Activated CD4-positive, alpha-beta T cell treated with anti-CD3 and anti-CD28 coated beads, Interleukin-2, amount 10 ng/mL, durations not matched to agents 24 days and 14 days (primary cell): ENCODE measurements around the gene FAM184A. TPM values are rescaled to one million over a fixed set of nuclear protein-coding genes. Genes with fewer than 3 reads are reported as not detected.

Experiments used
- DNase-seq: peaks from one replicate; pipeline ENCODE4 v3.0.0; 2022
- H3K27ac Mint-ChIP-seq: one replicate; pipeline ENCODE4 v1.8.0; 2022; ENCODE audit warnings: mild to moderate bottlenecking, mixed read lengths
- H3K27me3 Mint-ChIP-seq: one replicate; pipeline ENCODE4 v1.8.0; 2022; ENCODE audit warnings: mixed read lengths
- H3K36me3 Mint-ChIP-seq: one replicate; pipeline ENCODE4 v1.8.0; 2022; ENCODE audit warnings: low read depth, mild to moderate bottlenecking, mixed read lengths
- H3K4me1 Mint-ChIP-seq: one replicate; pipeline ENCODE4 v1.8.0; 2021; ENCODE audit warnings: mixed read lengths
- H3K4me3 Mint-ChIP-seq: one replicate; pipeline ENCODE4 v1.8.0; 2022; ENCODE audit warnings: mild to moderate bottlenecking, moderate library complexity, mixed read lengths
- H3K9me3 Mint-ChIP-seq: one replicate; pipeline ENCODE4 v1.8.0; 2021; ENCODE audit warnings: mixed read lengths
- intact Hi-C: fragments of 100-400 bp; cut with micrococcal nuclease; formaldehyde crosslinking; loops from one replicate; pipeline ENCODE4 v1.15.1; 2023
- total RNA-seq: library from RNA; stranded (reverse); gene quantifications from 2 replicates; pipeline ENCODE4 v1.2.3, GENCODE V29; 2022

The FAM184A gene
- total RNA-seq, 1 donor from 2014 or later: 7.5 TPM

GRCh38 chr6:118971682-118972081, 106.8 kb downstream of the FAM184A start:
- DNase-seq: no peak
- Mint-ChIP-seq H3K4me1 (no peaks in the 10 kb centered on the region), H3K27me3 (no peaks in the 10 kb centered on the region), H3K36me3 (peaks cover 3% of the 10 kb centered on the region), H3K27ac (no peak overlapping the region), H3K4me3 (no peak overlapping the region), H3K9me3 (no peaks in the 10 kb centered on the region)
- intact Hi-C loops: no loop called here

GRCh38 chr6:118970866-118971265, 107.6 kb downstream of the FAM184A start:
- Mint-ChIP-seq H3K4me3 (no peak overlapping the region), H3K27ac (no peak overlapping the region), H3K4me1 (no peaks in the 10 kb centered on the region), H3K9me3 (no peaks in the 10 kb centered on the region), H3K27me3 (no peaks in the 10 kb centered on the region), H3K36me3 (peaks cover 3% of the 10 kb centered on the region)
- DNase-seq: no peak
- intact Hi-C loops: no loop called here

GRCh38 chr6:118968416-118968815, 110.0 kb downstream of the FAM184A start:
- Mint-ChIP-seq H3K4me3 (no peak overlapping the region), H3K27ac (no peak overlapping the region), H3K9me3 (no peaks in the 10 kb centered on the region), H3K36me3 (peaks cover 2% of the 10 kb centered on the region), H3K27me3 (no peaks in the 10 kb centered on the region), H3K4me1 (no peaks in the 10 kb centered on the region)
- DNase-seq: no peak
- intact Hi-C loops: loop anchor here (1.0 to 10.0 kb wide), 2 partner anchors 142 to 684 kb away; no protein-coding TSS in a partner anchor

- no peak overlapping the region for H3K27ac Mint-ChIP-seq
- no peak for DNase-seq
- H3K27me3 Mint-ChIP-seq: no peaks in the 10 kb centered on the region
- no peaks in the 10 kb centered on the region for H3K36me3 Mint-ChIP-seq
- H3K4me3 Mint-ChIP-seq: no peak overlapping the region
- no peaks in the 10 kb centered on the region for H3K9me3 Mint-ChIP-seq
- no peaks in the 10 kb centered on the region for H3K4me1 Mint-ChIP-seq
- intact Hi-C loops: loop anchor here (10.0 kb wide), 1 partner anchor 682 kb away; no protein-coding TSS in a partner anchor
Observed at GRCh38 chr6:118967239-118967638, 111.2 kb downstream of the FAM184A start.

- intact Hi-C loops: loop anchor here (10.0 kb wide), 1 partner anchor 681 kb away; no protein-coding TSS in a partner anchor
- no peak overlapping the region for H3K27ac Mint-ChIP-seq
- no peak for DNase-seq
Observed at GRCh38 chr6:118965843-118966370, 112.6 kb downstream of the FAM184A start.

GRCh38 chr6:118965371-118965770, 113.1 kb downstream of the FAM184A start:
- H3K36me3 Mint-ChIP-seq: no peaks in the 10 kb centered on the region
- H3K4me3 Mint-ChIP-seq: no peak overlapping the region
- H3K27ac Mint-ChIP-seq: no peak overlapping the region
- no peak for DNase-seq
- H3K9me3 Mint-ChIP-seq: no peaks in the 10 kb centered on the region
- no peaks in the 10 kb centered on the region for H3K4me1 Mint-ChIP-seq
- intact Hi-C loops: loop anchor here (10.0 kb wide), 1 partner anchor 681 kb away; no protein-coding TSS in a partner anchor
- no peaks in the 10 kb centered on the region for H3K27me3 Mint-ChIP-seq

More at GRCh38 chr6:118965843-118966370, 112.6 kb downstream of the FAM184A start:
- Mint-ChIP-seq H3K4me1 (no peaks in the 10 kb centered on the region), H3K4me3 (no peak overlapping the region), H3K9me3 (no peaks in the 10 kb centered on the region), H3K36me3 (no peaks in the 10 kb centered on the region), H3K27me3 (no peaks in the 10 kb centered on the region)

- no peak overlapping the region for H3K27ac Mint-ChIP-seq
- no peak for DNase-seq
- H3K4me3 Mint-ChIP-seq: no peak overlapping the region
- H3K4me1 Mint-ChIP-seq: peaks cover 9% of the 10 kb centered on the region
- intact Hi-C loops: loop anchor here (1.0 to 10.0 kb wide), 2 partner anchors 147 to 678 kb away; no protein-coding TSS in a partner anchor
- H3K9me3 Mint-ChIP-seq: no peaks in the 10 kb centered on the region
- H3K36me3 Mint-ChIP-seq: no peaks in the 10 kb centered on the region
- no peaks in the 10 kb centered on the region for H3K27me3 Mint-ChIP-seq
Observed at GRCh38 chr6:118963003-118963402, 115.5 kb downstream of the FAM184A start.

- Mint-ChIP-seq H3K4me3 (no peak overlapping the region), H3K27me3 (no peaks in the 10 kb centered on the region), H3K36me3 (peaks cover 1% of the 10 kb centered on the region), H3K27ac (no peak overlapping the region), H3K4me1 (peaks cover 9% of the 10 kb centered on the region), H3K9me3 (no peaks in the 10 kb centered on the region)
- no peak for DNase-seq
- intact Hi-C loops: loop anchor here (10.0 kb wide), 1 partner anchor 675 kb away; no protein-coding TSS in a partner anchor
Observed at GRCh38 chr6:118959903-118960302, 118.6 kb downstream of the FAM184A start.

- Mint-ChIP-seq H3K4me3 (no peak overlapping the region), H3K36me3 (peaks cover 1% of the 10 kb centered on the region), H3K4me1 (peaks cover under 1% of the 10 kb centered on the region), H3K27me3 (peaks cover 15% of the 10 kb centered on the region), H3K27ac (no peak overlapping the region), H3K9me3 (peaks cover 12% of the 10 kb centered on the region)
- no peak for DNase-seq
- intact Hi-C loops: no loop called here
Observed at GRCh38 chr6:118953391-118953790, 125.1 kb downstream of the FAM184A start.

- no peak for DNase-seq
- no peak overlapping the region for H3K4me3 Mint-ChIP-seq
- peaks cover 12% of the 10 kb centered on the region for H3K9me3 Mint-ChIP-seq
- H3K27ac Mint-ChIP-seq: no peak overlapping the region
- peaks cover 1% of the 10 kb centered on the region for H3K36me3 Mint-ChIP-seq
- intact Hi-C loops: no loop called here
- peaks cover 15% of the 10 kb centered on the region for H3K27me3 Mint-ChIP-seq
- no peaks in the 10 kb centered on the region for H3K4me1 Mint-ChIP-seq
Observed at GRCh38 chr6:118952683-118953082, 125.8 kb downstream of the FAM184A start.

- peaks cover 21% of the 10 kb centered on the region for H3K27me3 Mint-ChIP-seq
- no peak overlapping the region for H3K27ac Mint-ChIP-seq
- no peaks in the 10 kb centered on the region for H3K4me1 Mint-ChIP-seq
- H3K9me3 Mint-ChIP-seq: peaks cover 52% of the 10 kb centered on the region
- peaks cover 5% of the 10 kb centered on the region for H3K36me3 Mint-ChIP-seq
- intact Hi-C loops: no loop called here
- no peak for DNase-seq
- no peak overlapping the region for H3K4me3 Mint-ChIP-seq
Observed at GRCh38 chr6:118945217-118945616, 133.2 kb downstream of the FAM184A start.

- peaks cover 19% of the 10 kb centered on the region for H3K36me3 Mint-ChIP-seq
- no peak overlapping the region for H3K4me3 Mint-ChIP-seq
- intact Hi-C loops: no loop called here
- no peak for DNase-seq
- no peak overlapping the region for H3K27ac Mint-ChIP-seq
- H3K27me3 Mint-ChIP-seq: peaks cover 3% of the 10 kb centered on the region
- H3K9me3 Mint-ChIP-seq: peaks cover 29% of the 10 kb centered on the region
- peaks cover 2% of the 10 kb centered on the region for H3K4me1 Mint-ChIP-seq
Observed at GRCh38 chr6:118940770-118941169, 137.7 kb downstream of the FAM184A start.

GRCh38 chr6:118939683-118940082, 138.8 kb downstream of the FAM184A start:
- Mint-ChIP-seq H3K27me3 (peaks cover under 1% of the 10 kb centered on the region), H3K4me3 (no peak overlapping the region), H3K4me1 (peaks cover 9% of the 10 kb centered on the region), H3K27ac (no peak overlapping the region), H3K9me3 (peaks cover 18% of the 10 kb centered on the region), H3K36me3 (peaks cover 18% of the 10 kb centered on the region)
- intact Hi-C loops: no loop called here
- DNase-seq: no peak

- DNase-seq: no peak
- peak overlapping the region; percentile 91 for H3K4me3 Mint-ChIP-seq
- no peak overlapping the region for H3K27ac Mint-ChIP-seq
- intact Hi-C loops: loop anchor here (1.0 to 2.0 kb wide), 3 partner anchors 143 to 414 kb away; partner anchors contain the start of gene CEP85L
- peaks cover 19% of the 10 kb centered on the region for H3K4me1 Mint-ChIP-seq
- no peaks in the 10 kb centered on the region for H3K9me3 Mint-ChIP-seq
- no peaks in the 10 kb centered on the region for H3K27me3 Mint-ChIP-seq
- peaks cover 18% of the 10 kb centered on the region for H3K36me3 Mint-ChIP-seq
Observed at GRCh38 chr6:118935978-118936703, 142.3 kb downstream of the FAM184A start.
